NT2/D1 (cell line): Measurements from ENCODE around the gene OR2H1.

Source experiments
- SUZ12 ChIP-seq: IDR thresholded peaks from 2 replicates; pipeline ENCODE4 v1.6.1; 2011; ENCODE audit not compliant: insufficient read length, insufficient read depth; ENCODE audit errors: extremely low read depth
- ZNF274 ChIP-seq: IDR thresholded peaks from 2 replicates; pipeline ENCODE4 v1.6.1; 2011; ENCODE audit warnings: mild to moderate bottlenecking, low read depth, low read length

- TF ChIP-seq ZNF274 (no peak), SUZ12 (no peak)
These were observed 42.4 kb upstream of the OR2H1 start, which contains the start of gene OR12D1 for GRCh38 chr6:29414588-29414987.
